Astrocyte (in vitro differentiated cells and primary cell): ENCODE measurements around the gene HSD17B3. TPM values are rescaled to one million over a fixed set of nuclear protein-coding genes. Genes with fewer than 3 reads are reported as not detected.
"Not testable (repeated sequence)": the region's sequence is repeated elsewhere in the genome, so short reads cannot be mapped to it uniquely, and the experiment has no call there.

Experiments
- DNase-seq: peaks from one replicate; pipeline ENCODE4 v3.0.0-alpha.2; 2010; ENCODE audit warnings: low read depth
- FAIRE-seq: peaks from 2 replicates; lab custom pipeline; 2011; peaks lifted over from hg19 to GRCh38; lab: Jason Lieb, UNC
- H2AFZ ChIP-seq: 2 replicates; pipeline ENCODE4 v1.6.0; 2012; ENCODE audit warnings: low read depth, low read length, inconsistent platforms
- H3K27ac ChIP-seq: 2 replicates; pipeline ENCODE4 v1.5.1; 2011; ENCODE audit warnings: low read depth, low read length, inconsistent platforms
- H3K27me3 ChIP-seq: 2 replicates; pipeline ENCODE4 v1.6.0; 2011; ENCODE audit warnings: low read length, inconsistent platforms; ENCODE audit not compliant: insufficient read depth
- H3K36me3 ChIP-seq: 2 replicates; pipeline ENCODE4 v1.5.1; 2011; ENCODE audit warnings: low read length, inconsistent platforms; ENCODE audit not compliant: insufficient read depth
- H3K4me1 ChIP-seq: 2 replicates; pipeline ENCODE4 v1.5.1; 2011; ENCODE audit warnings: low read length, inconsistent platforms; ENCODE audit not compliant: insufficient read depth
- H3K4me2 ChIP-seq: 2 replicates; pipeline ENCODE4 v1.6.0; 2012; ENCODE audit warnings: low read length, inconsistent platforms
- H3K4me3 ChIP-seq: 2 replicates; pipeline ENCODE4 v1.5.1; 2011; ENCODE audit warnings: low read depth, mild to moderate bottlenecking, low read length, inconsistent platforms; ENCODE audit not compliant: insufficient read depth
- H3K79me2 ChIP-seq: 2 replicates; pipeline ENCODE4 v1.6.0; 2012; ENCODE audit warnings: mild to moderate bottlenecking, low read length, inconsistent platforms; ENCODE audit not compliant: insufficient read depth
- H3K9ac ChIP-seq: 2 replicates; pipeline ENCODE4 v1.6.0; 2012; ENCODE audit warnings: mild to moderate bottlenecking, low read length, inconsistent platforms
- H3K9me3 ChIP-seq: 2 replicates; pipeline ENCODE4 v1.5.1; 2012; ENCODE audit warnings: low read depth, mild to moderate bottlenecking, low read length, inconsistent platforms; ENCODE audit not compliant: insufficient read depth
- H4K20me1 ChIP-seq: 2 replicates; pipeline ENCODE4 v1.6.0; 2012; ENCODE audit warnings: low read length, inconsistent platforms; ENCODE audit not compliant: insufficient read depth
- H3K27ac Mint-ChIP-seq: one replicate; pipeline ENCODE4 v1.8.0; 2021; ENCODE audit warnings: mild to moderate bottlenecking, mixed read lengths; ENCODE audit not compliant: unreplicated experiment
- H3K27me3 Mint-ChIP-seq: one replicate; pipeline ENCODE4 v1.8.0; 2021; ENCODE audit warnings: low read depth, mixed read lengths; ENCODE audit not compliant: unreplicated experiment
- H3K36me3 Mint-ChIP-seq: one replicate; pipeline ENCODE4 v1.8.0; 2021; ENCODE audit warnings: low read depth, mixed read lengths; ENCODE audit not compliant: unreplicated experiment
- H3K4me1 Mint-ChIP-seq: one replicate; pipeline ENCODE4 v1.8.0; 2021; ENCODE audit warnings: low read depth, mixed read lengths; ENCODE audit not compliant: unreplicated experiment
- H3K4me3 Mint-ChIP-seq: one replicate; pipeline ENCODE4 v1.8.0; 2021; ENCODE audit warnings: mild to moderate bottlenecking, moderate library complexity, mixed read lengths; ENCODE audit not compliant: unreplicated experiment
- H3K9me3 Mint-ChIP-seq: one replicate; pipeline ENCODE4 v1.8.0; 2021; ENCODE audit warnings: mild to moderate bottlenecking, mixed read lengths; ENCODE audit not compliant: unreplicated experiment
- CTCF ChIP-seq: IDR thresholded peaks from 2 replicates; pipeline ENCODE4 v1.5.1; 2011; ENCODE audit warnings: low read depth, mild to moderate bottlenecking, inconsistent platforms, low read length, moderate library complexity; ENCODE audit not compliant: insufficient read depth
- EZH2 ChIP-seq: IDR thresholded peaks from 2 replicates; pipeline ENCODE4 v1.6.1; 2012; ENCODE audit warnings: mild to moderate bottlenecking, low read length, inconsistent platforms; ENCODE audit not compliant: insufficient read depth
- total RNA-seq: library from RNA; stranded (reverse); gene quantifications from 2 replicates; pipeline ENCODE4 v1.2.1, GENCODE V29; 2021

The HSD17B3 gene
- total RNA-seq, 1 donor from 2014 or later, result not detected

DNA sequence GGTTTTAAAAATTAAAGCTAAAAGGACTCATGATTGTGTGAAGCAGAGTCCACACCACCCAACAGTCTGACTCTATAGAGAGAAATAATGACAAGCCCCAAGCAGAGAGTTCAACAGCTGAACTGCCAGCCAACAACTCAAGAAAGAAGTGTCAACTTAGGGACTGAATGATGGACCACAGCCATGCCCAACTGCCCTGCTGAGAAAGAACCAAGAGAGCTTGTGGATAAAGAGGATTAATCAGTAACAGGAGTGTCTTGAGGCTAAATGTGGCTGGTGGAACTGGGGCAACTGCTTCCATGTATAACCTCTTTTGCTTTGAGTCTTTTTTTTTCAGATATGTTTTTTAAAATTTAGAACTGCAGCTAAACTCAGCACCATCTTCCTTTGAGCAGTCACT lies 109.3 kb downstream of the HSD17B3 start:
- no peak for FAIRE-seq
- H4K20me1 ChIP-seq, result no peaks in the 10 kb centered on the region
- H3K4me2 ChIP-seq, result no peak overlapping the region
- no peak overlapping the region for H2AFZ ChIP-seq
- H3K36me3 ChIP-seq, result no peaks in the 10 kb centered on the region
- H3K27ac ChIP-seq, result no peak overlapping the region
- peaks cover 9% of the 10 kb centered on the region for H3K27me3 ChIP-seq
- no peak overlapping the region for H3K27ac Mint-ChIP-seq
- H3K4me3 Mint-ChIP-seq, result no peak overlapping the region
- H3K79me2 ChIP-seq, result no peaks in the 10 kb centered on the region
- peaks cover 3% of the 10 kb centered on the region for H3K36me3 Mint-ChIP-seq
- no peak overlapping the region for H3K9ac ChIP-seq
- H3K27me3 Mint-ChIP-seq, result peaks cover 24% of the 10 kb centered on the region
- H3K4me1 Mint-ChIP-seq, result no peaks in the 10 kb centered on the region
- peaks cover 20% of the 10 kb centered on the region for H3K9me3 Mint-ChIP-seq
- TF ChIP-seq CTCF, result no peak
- no peak for TF ChIP-seq EZH2
- no peak for DNase-seq
- peaks cover 7% of the 10 kb centered on the region for H3K9me3 ChIP-seq
- no peak overlapping the region for H3K4me3 ChIP-seq
- H3K4me1 ChIP-seq, result no peaks in the 10 kb centered on the region

DNA sequence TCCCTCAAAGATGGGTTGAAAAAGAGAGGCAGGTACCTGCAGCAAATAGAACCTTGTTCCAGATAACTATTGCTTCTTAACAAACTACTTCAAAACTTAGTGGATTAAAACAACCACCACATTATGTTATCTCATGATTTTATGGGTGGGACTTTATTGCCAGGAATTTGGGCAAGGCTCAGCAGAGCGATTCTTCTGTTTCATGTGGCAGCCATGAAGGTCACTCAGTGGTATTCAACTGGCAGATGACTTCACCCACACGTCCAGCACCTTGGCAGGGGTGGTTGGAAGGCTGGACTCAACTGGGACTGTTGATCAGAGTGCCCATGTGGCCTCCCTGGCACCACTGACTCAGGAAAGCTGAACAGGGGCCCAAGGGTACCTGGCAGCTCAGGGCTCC lies 112.0 kb downstream of the HSD17B3 start:
- no peak for FAIRE-seq
- TF ChIP-seq CTCF, result no peak
- no peak for TF ChIP-seq EZH2
- no peak overlapping the region for H3K9ac ChIP-seq
- no peak overlapping the region for H2AFZ ChIP-seq
- no peak overlapping the region for H3K4me3 ChIP-seq
- H3K9me3 ChIP-seq, result peaks cover 7% of the 10 kb centered on the region
- peaks cover 25% of the 10 kb centered on the region for H3K9me3 Mint-ChIP-seq
- no peak overlapping the region for H3K4me2 ChIP-seq
- H3K79me2 ChIP-seq, result no peaks in the 10 kb centered on the region
- peaks cover 9% of the 10 kb centered on the region for H3K27me3 ChIP-seq
- peaks cover 3% of the 10 kb centered on the region for H3K36me3 Mint-ChIP-seq
- no peak overlapping the region for H3K27ac ChIP-seq
- no peaks in the 10 kb centered on the region for H3K4me1 Mint-ChIP-seq
- no peaks in the 10 kb centered on the region for H3K36me3 ChIP-seq
- peaks cover 16% of the 10 kb centered on the region for H3K27me3 Mint-ChIP-seq
- H3K27ac Mint-ChIP-seq, result no peak overlapping the region
- H4K20me1 ChIP-seq, result no peaks in the 10 kb centered on the region
- no peak overlapping the region for H3K4me3 Mint-ChIP-seq
- no peaks in the 10 kb centered on the region for H3K4me1 ChIP-seq
- DNase-seq, result no peak

DNA sequence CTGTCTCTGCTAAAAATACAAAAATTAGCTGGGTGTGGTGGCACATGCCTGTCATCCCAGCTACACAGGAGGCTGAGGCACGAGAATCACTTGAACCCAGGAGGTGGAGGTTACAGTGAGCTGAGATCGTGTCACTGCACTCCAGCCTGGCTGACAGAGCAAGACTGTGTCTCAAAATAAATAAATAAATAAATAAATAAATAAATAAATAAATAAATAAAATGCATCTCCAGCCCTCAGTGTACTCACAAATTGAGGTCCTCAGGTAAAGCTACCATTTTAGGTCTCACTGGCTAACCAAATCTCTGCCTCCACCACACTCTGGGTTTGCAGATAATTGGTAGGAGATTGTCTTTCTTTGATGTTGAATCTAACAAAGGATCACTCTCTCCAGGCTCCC lies 112.4 kb downstream of the HSD17B3 start:
- H3K4me1 Mint-ChIP-seq, H3K27ac ChIP-seq, H3K4me1 ChIP-seq, H3K4me2 ChIP-seq, FAIRE-seq, H3K27ac Mint-ChIP-seq, H3K36me3 Mint-ChIP-seq, H3K4me3 Mint-ChIP-seq, H3K4me3 ChIP-seq, H3K9ac ChIP-seq, DNase-seq, H4K20me1 ChIP-seq, H3K9me3 ChIP-seq, H3K27me3 ChIP-seq, H3K36me3 ChIP-seq, H3K79me2 ChIP-seq, H2AFZ ChIP-seq: not testable (repeated sequence)
- H3K9me3 Mint-ChIP-seq, result peaks cover 22% of the 10 kb centered on the region
- H3K27me3 Mint-ChIP-seq, result peaks cover 16% of the 10 kb centered on the region
